Measurements from ENCODE around the gene NUB1. TPM values are rescaled to one million over a fixed set of nuclear protein-coding genes. Genes with fewer than 3 reads are reported as not detected.

The NUB1 gene
- total RNA-seq, 4 donors from 2014 or later: 45.9 to 59.1 (median 53.0) TPM

DNA sequence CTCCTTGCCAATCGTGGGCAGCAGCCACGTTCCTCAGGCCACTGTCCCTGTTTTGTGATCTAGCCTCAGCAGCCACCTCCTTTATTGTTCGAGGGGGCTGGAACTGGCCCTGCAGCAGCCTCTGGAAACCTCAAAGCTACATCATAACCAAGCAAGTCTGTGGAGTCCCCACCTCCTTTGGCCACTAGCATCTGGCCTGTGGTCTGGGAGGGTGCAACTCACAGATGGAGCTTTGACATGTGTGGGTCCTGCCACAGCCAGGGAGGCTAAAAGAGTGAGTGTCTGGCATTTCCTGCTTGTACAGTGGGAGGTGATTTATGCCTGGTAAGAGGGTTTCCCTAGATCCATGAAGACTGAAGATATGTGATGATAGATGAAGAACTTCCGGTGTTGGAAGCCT is 32.3 kb upstream of the NUB1 start:
- 54% methylated on average over 4 of the region's 4 CpGs for WGBS
- Histone ChIP-seq H3K9me3 (peaks cover 0 to 7% (median 0%) of the 10 kb centered on the region in 4 donors), H3K27me3 (peaks cover 0 to 45% (median 5%) of the 10 kb centered on the region in 4 donors), H3K4me1 (peaks cover 3 to 8% (median 6%) of the 10 kb centered on the region in 4 donors), H3K27ac (replicated peaks in 1 of 4) (no peak overlapping the region), H3K36me3 (no peaks in the 10 kb centered on the region), H3K4me3 (no peak overlapping the region)
- TF ChIP-seq POLR2AphosphoS5 (IDR thresholded peaks at IDR 0.05) (no peak), POLR2A (IDR thresholded peaks at IDR 0.05; ENCODE audit: low read depth) (no peak), EP300 (IDR thresholded peaks at IDR 0.05) (no peak)
- TF ChIP-seq, protein P1, sequence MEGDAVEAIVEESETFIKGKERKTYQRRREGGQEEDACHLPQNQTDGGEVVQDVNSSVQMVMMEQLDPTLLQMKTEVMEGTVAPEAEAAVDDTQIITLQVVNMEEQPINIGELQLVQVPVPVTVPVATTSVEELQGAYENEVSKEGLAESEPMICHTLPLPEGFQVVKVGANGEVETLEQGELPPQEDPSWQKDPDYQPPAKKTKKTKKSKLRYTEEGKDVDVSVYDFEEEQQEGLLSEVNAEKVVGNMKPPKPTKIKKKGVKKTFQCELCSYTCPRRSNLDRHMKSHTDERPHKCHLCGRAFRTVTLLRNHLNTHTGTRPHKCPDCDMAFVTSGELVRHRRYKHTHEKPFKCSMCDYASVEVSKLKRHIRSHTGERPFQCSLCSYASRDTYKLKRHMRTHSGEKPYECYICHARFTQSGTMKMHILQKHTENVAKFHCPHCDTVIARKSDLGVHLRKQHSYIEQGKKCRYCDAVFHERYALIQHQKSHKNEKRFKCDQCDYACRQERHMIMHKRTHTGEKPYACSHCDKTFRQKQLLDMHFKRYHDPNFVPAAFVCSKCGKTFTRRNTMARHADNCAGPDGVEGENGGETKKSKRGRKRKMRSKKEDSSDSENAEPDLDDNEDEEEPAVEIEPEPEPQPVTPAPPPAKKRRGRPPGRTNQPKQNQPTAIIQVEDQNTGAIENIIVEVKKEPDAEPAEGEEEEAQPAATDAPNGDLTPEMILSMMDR (IDR thresholded peaks at IDR 0.05): no peak
- no peak for DNase-seq (ENCODE audit: extremely low spot score)
- intact Hi-C loops (cut with DNase I): no loop called here

DNA sequence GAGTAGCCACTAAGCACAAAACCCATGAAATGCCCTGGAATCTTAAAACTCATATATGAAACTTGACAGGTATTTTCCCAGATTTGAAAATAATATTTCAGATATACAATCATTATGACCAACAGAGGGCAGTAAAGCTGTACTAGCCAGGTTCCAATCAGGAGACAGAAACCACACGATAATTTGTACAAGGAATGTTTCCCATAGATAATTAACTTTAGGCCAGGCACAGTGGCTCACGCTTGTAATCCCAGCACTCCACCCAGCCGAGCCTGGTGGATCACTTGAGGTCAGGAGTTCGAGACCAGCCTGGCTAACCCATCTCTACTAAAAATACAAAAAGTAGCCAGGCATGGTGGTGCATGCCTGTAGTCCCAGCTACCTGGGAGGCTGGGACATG is 31.0 kb upstream of the NUB1 start:
- Histone ChIP-seq H3K4me1 (peaks cover 3 to 16% (median 15%) of the 10 kb centered on the region in 4 donors), H3K27me3 (peaks cover 0 to 33% (median 0%) of the 10 kb centered on the region in 4 donors), H3K4me3 (no peak overlapping the region), H3K9me3 (peaks cover 0 to 7% (median 0%) of the 10 kb centered on the region in 4 donors), H3K27ac (replicated peaks in 1 of 4) (no peak overlapping the region), H3K36me3 (no peaks in the 10 kb centered on the region)
- intact Hi-C loops (cut with DNase I): no loop called here
- WGBS: 43% methylated on average over 2 of the region's 4 CpGs
- no peak for DNase-seq (ENCODE audit: extremely low spot score)
- TF ChIP-seq, protein P1 (IDR thresholded peaks at IDR 0.05): peak in 2 of 3 experiments; percentile 30 to 38
- TF ChIP-seq POLR2A (IDR thresholded peaks at IDR 0.05; ENCODE audit: low read depth): no peak
- no peak for TF ChIP-seq EP300 (IDR thresholded peaks at IDR 0.05)

DNA sequence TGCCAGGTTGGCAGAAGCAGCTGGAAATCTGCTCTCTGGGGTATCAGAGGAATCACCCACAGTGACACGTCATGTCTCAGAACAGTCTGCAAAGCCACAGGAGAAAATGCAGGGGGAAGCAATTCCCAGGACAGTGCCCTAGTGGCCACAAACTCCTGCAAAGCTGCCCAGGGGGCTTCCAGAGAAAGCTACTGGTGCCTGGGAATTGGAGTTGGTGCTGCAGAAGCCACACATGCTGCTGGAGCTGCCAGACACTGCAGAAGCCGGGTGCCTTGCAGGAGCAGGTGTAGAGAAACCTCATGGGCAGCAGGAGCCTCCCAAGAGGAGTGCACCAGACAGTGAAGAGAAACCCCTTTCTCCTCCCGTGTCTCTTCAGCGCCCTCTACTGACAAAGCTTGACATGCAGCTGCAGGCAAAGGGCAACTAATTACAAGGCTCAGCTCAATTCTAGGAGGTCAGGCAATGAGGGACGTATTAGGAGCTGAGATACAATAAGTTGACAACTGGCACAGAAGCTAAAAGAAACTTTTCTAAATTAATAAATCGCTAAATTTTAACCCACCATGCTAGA is 30.2 kb upstream of the NUB1 start:
- TF ChIP-seq EP300 (IDR thresholded peaks at IDR 0.05) (no peak), POLR2A (IDR thresholded peaks at IDR 0.05; ENCODE audit: low read depth) (no peak), POLR2AphosphoS5 (IDR thresholded peaks at IDR 0.05) (no peak)
- TF ChIP-seq, protein P1 (IDR thresholded peaks at IDR 0.05): no peak
- peaks cover 0 to 28% (median 0%) of the 10 kb centered on the region in 4 donors for H3K27me3 ChIP-seq
- peaks cover 3 to 16% (median 15%) of the 10 kb centered on the region in 4 donors for H3K4me1 ChIP-seq
- DNase-seq (ENCODE audit: extremely low spot score): no peak
- no peak overlapping the region for H3K4me3 ChIP-seq
- H3K9me3 ChIP-seq: peaks cover 0 to 7% (median 0%) of the 10 kb centered on the region in 4 donors
- 62% methylated on average over 6 of the region's 6 CpGs for WGBS
- intact Hi-C loops (cut with DNase I): no loop called here
- H3K36me3 ChIP-seq: no peaks in the 10 kb centered on the region
- H3K27ac ChIP-seq (replicated peaks in 1 of 4): no peak overlapping the region

DNA sequence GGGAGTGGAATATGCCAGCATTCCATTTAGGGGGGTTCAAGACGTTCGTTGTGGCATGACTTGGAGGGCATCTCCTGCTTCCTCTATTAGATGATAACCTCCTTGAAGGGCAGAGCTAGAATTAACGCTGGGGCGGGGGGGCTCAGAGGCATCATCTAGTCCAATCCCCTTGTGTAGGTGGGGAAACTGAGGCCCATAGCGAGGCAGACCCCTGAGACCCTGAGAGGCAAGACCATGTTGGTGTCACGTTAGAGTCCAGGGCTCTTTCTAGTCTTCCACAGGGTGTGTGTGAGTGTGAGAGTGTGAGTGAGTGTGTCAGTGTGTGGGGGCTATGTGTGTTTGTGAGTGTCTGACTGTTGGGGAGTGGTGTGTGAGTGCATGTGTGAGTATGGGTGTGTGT is 29.3 kb upstream of the NUB1 start:
- H3K27ac ChIP-seq (replicated peaks in 1 of 4): no peak overlapping the region
- no peak overlapping the region for H3K4me3 ChIP-seq
- no peak for TF ChIP-seq POLR2A (IDR thresholded peaks at IDR 0.05; ENCODE audit: low read depth)
- TF ChIP-seq POLR2AphosphoS5 (IDR thresholded peaks at IDR 0.05): no peak
- TF ChIP-seq, protein P1 (IDR thresholded peaks at IDR 0.05): no peak
- TF ChIP-seq EP300 (IDR thresholded peaks at IDR 0.05): no peak
- no peak for DNase-seq (ENCODE audit: extremely low spot score)
- H3K27me3 ChIP-seq: peaks cover 0 to 18% (median 0%) of the 10 kb centered on the region in 4 donors
- H3K4me1 ChIP-seq: peaks cover 3 to 16% (median 15%) of the 10 kb centered on the region in 4 donors
- H3K36me3 ChIP-seq: no peaks in the 10 kb centered on the region
- H3K9me3 ChIP-seq: peaks cover 0 to 7% (median 0%) of the 10 kb centered on the region in 4 donors
- intact Hi-C loops (cut with DNase I): no loop called here
- WGBS: 77% methylated on average over 6 of the region's 6 CpGs
